IPS-15b (cell line): ENCODE measurements around the gene NLRC5.
"Not testable (repeated sequence)": the region's sequence is repeated elsewhere in the genome, so short reads cannot be mapped to it uniquely, and the experiment has no call there.

ENCODE experiments used
- H3K27me3 ChIP-seq: one replicate; pipeline ENCODE4 v1.6.1; 2013; ENCODE audit warnings: low read length; ENCODE audit not compliant: control insufficient read depth, insufficient read depth
- H3K36me3 ChIP-seq: one replicate; pipeline ENCODE4 v1.6.1; 2013; ENCODE audit warnings: low read length; ENCODE audit not compliant: control insufficient read depth, insufficient read depth
- H3K4me1 ChIP-seq: one replicate; pipeline ENCODE4 v1.6.1; 2013; ENCODE audit warnings: mild to moderate bottlenecking, low read length; ENCODE audit not compliant: control insufficient read depth, insufficient read depth
- H3K4me3 ChIP-seq: one replicate; pipeline ENCODE4 v1.5.1; 2013; ENCODE audit warnings: low read depth, low read length
- H3K9ac ChIP-seq: one replicate; pipeline ENCODE4 v1.6.1; 2013; ENCODE audit warnings: low read depth, mild to moderate bottlenecking, low read length
- H3K9me3 ChIP-seq: one replicate; pipeline ENCODE4 v1.6.1; 2013; ENCODE audit warnings: mild to moderate bottlenecking, low read length; ENCODE audit not compliant: control insufficient read depth, insufficient read depth

The NLRC5 gene

GRCh38 chr16:56987692-56988091 is 1.7 kb upstream of the NLRC5 start:
- no peaks in the 10 kb centered on the region for H3K9me3 ChIP-seq
- H3K9ac ChIP-seq = no peak overlapping the region
- no peaks in the 10 kb centered on the region for H3K36me3 ChIP-seq
- H3K4me3 ChIP-seq = no peak overlapping the region
- peaks cover 39% of the 10 kb centered on the region for H3K27me3 ChIP-seq
- H3K4me1 ChIP-seq = peaks cover 3% of the 10 kb centered on the region

DNA sequence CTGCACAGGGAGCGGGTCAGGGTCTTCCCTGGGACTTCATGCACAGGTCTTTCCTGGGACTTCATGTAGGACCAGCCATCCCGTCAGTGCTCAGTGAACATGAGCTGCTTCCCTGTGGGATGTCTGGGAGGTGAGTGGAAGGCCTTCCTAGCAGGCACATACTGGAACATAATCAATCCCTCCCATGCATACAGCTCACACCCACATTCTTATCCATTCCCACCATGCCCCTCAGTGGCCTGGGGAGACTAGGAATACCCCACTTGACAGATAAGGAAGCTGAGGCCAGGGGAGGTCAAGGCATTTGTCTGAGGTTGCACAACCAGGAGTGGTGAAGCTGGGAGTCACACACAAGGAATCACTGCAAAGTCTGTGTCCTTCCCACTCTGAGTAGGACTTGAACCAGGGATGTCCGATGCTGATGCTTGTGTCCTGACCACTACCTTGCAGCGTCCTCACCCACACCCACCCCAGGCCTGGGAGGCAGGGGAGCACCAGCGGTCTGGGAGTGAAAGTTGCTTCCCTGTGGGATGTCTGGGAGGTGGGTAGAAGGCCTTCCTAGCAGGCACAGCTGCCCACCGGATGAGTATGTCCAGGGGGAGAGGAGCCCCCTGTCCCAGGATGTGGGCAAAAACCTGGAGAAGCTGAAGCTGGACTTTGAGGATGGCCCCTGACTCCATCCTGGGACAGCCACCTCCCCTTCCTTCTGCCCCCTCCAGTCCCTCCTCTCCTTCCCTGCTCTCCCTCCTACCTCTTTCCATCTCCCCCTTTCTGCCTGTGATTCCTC is 1.0 kb upstream of the NLRC5 start:
- peaks cover 3% of the 10 kb centered on the region for H3K4me1 ChIP-seq
- H3K9ac ChIP-seq = no peak overlapping the region
- H3K36me3 ChIP-seq = no peaks in the 10 kb centered on the region
- no peaks in the 10 kb centered on the region for H3K9me3 ChIP-seq
- peak overlapping the region; percentile 76 for H3K4me3 ChIP-seq
- peaks cover 39% of the 10 kb centered on the region for H3K27me3 ChIP-seq

DNA sequence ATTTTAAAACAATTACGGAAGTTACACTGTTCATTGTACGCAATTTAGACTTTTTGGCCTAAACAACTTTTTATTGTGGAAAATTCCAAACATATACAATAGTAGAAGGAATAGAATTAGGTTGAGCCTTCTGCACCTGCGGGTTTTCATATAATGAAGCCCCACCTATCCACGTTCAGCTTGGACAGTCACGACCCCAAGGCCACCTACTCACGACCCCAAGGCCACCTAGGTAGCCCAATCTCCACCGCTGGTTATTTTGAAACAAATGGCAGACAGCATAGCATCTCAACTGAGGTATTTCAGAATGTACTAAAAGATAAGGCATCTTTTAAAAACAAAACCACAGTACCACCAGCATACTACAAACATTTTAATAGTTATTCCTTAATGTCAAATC is 631 bp downstream of the NLRC5 start:
- Histone ChIP-seq H3K9ac (no peak overlapping the region), H3K4me1 (peaks cover 3% of the 10 kb centered on the region), H3K27me3 (peaks cover 39% of the 10 kb centered on the region), H3K36me3 (no peaks in the 10 kb centered on the region), H3K4me3 (peak overlapping the region; percentile 76), H3K9me3 (no peaks in the 10 kb centered on the region)

DNA sequence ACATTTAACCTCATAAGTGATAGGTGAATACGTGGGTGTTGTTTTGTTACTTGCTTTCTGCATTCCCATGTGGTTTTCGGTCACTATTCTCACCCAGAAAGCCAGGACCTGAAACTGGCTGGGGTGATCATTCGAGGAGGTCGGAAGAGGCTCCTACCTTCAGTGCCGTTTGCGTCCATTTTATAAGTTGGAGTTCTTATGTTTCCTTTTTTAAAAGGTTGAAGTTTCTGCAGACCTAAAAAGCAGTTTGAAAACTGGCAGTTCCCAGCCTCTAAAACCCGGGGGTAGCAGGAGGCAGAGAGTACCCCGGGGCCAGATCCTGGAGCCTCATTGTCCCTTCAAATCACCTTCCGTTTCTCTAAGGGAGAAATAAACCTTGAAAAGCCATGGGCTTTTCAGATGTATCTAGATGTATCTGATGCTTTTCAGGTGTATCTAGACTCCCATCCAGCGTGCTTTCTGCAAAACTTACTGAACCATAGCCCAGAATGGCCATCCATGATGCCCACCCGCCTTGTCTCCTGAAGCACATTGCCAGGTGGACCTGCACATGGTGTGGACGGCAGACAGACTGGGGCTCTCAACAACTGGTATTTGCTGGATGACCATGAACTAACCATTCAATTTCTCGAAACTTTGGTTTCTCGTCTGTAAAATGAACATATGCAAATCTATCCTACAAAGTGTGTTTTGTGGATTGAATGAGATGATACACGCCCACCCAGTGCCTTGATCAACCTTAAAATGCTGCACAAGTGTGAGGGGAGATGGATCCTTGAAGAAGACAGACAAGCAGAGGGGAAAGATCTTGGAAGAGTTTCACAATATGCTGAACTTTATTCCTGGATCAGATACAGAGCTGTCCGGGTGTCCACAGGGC is 1.3 kb downstream of the NLRC5 start:
- H3K36me3 ChIP-seq = no peaks in the 10 kb centered on the region
- no peak overlapping the region for H3K4me3 ChIP-seq
- no peaks in the 10 kb centered on the region for H3K9me3 ChIP-seq
- H3K4me1 ChIP-seq = peaks cover 3% of the 10 kb centered on the region
- peaks cover 39% of the 10 kb centered on the region for H3K27me3 ChIP-seq
- H3K9ac ChIP-seq = no peak overlapping the region

GRCh38 chr16:56992431-56992830 is 3.1 kb downstream of the NLRC5 start:
- not testable (repeated sequence) for H3K36me3 ChIP-seq, H3K9ac ChIP-seq, H3K4me3 ChIP-seq, H3K4me1 ChIP-seq, H3K9me3 ChIP-seq
- H3K27me3 ChIP-seq = peaks cover 38% of the 10 kb centered on the region

- H3K27me3 ChIP-seq = peaks cover 30% of the 10 kb centered on the region
- no peaks in the 10 kb centered on the region for H3K36me3 ChIP-seq
- peaks cover 3% of the 10 kb centered on the region for H3K4me1 ChIP-seq
- H3K9ac ChIP-seq = no peak overlapping the region
- H3K4me3 ChIP-seq = no peak overlapping the region
- no peaks in the 10 kb centered on the region for H3K9me3 ChIP-seq
Observed at GRCh38 chr16:56993204-56993603, 3.8 kb downstream of the NLRC5 start.

- Histone ChIP-seq H3K4me1 (no peaks in the 10 kb centered on the region), H3K27me3 (peaks cover 20% of the 10 kb centered on the region), H3K9me3 (no peaks in the 10 kb centered on the region), H3K36me3 (no peaks in the 10 kb centered on the region), H3K9ac (no peak overlapping the region), H3K4me3 (no peak overlapping the region)
Observed at GRCh38 chr16:56994311-56994710, 5.0 kb downstream of the NLRC5 start.

GRCh38 chr16:56995136-56995805 is 5.9 kb downstream of the NLRC5 start:
- no peaks in the 10 kb centered on the region for H3K9me3 ChIP-seq
- H3K4me1 ChIP-seq = no peaks in the 10 kb centered on the region
- H3K36me3 ChIP-seq = no peaks in the 10 kb centered on the region
- no peak overlapping the region for H3K9ac ChIP-seq
- H3K27me3 ChIP-seq = peaks cover 12% of the 10 kb centered on the region
- no peak overlapping the region for H3K4me3 ChIP-seq

DNA sequence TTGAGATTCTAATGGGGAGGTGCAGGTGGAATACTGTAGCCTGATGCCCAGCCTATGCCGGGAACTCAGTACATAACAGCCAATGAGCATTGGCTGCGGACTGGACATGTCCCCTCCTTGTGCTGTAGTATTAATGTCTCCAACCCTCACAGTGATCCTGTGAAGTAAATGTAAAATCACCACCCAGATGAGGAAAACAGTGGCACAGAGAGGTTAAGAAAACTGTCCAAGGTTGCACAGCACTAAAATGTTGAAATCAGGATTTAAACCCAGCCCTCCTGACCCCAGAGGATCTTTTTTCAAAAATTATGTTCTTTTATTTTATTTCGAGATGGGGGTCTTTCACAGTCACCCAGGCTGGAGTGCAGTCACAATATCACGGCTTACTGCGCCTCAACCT is 7.9 kb downstream of the NLRC5 start:
- no peaks in the 10 kb centered on the region for H3K27me3 ChIP-seq
- H3K9me3 ChIP-seq = no peaks in the 10 kb centered on the region
- H3K4me1 ChIP-seq = no peaks in the 10 kb centered on the region
- H3K36me3 ChIP-seq = no peaks in the 10 kb centered on the region
- H3K9ac ChIP-seq = no peak overlapping the region
- no peak overlapping the region for H3K4me3 ChIP-seq

GRCh38 chr16:56997931-56998330 is 8.6 kb downstream of the NLRC5 start:
- Histone ChIP-seq H3K27me3 (no peaks in the 10 kb centered on the region), H3K36me3 (no peaks in the 10 kb centered on the region), H3K4me3 (no peak overlapping the region), H3K4me1 (no peaks in the 10 kb centered on the region), H3K9me3 (no peaks in the 10 kb centered on the region), H3K9ac (no peak overlapping the region)

DNA sequence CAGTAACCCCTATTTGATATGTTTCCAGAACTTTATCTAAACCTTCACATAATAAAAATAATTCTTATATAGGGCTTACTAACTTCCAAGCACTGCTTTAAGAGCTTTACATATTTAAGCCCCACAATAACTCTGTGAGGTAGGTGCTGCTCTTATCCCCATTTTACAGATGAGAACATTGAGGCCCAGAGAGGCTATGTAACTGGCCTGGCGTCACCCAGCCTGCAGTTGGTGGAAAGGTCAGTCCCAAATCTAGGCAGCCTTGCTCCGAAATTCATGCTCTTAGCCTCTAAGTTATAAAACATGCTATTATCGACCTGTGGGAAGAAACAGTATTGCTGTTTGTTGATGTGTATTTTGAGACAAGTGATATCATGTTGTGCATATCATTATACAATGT is 9.0 kb downstream of the NLRC5 start:
- H3K9ac ChIP-seq = no peak overlapping the region
- H3K9me3 ChIP-seq = no peaks in the 10 kb centered on the region
- H3K27me3 ChIP-seq = no peaks in the 10 kb centered on the region
- no peak overlapping the region for H3K4me3 ChIP-seq
- H3K4me1 ChIP-seq = no peaks in the 10 kb centered on the region
- no peaks in the 10 kb centered on the region for H3K36me3 ChIP-seq
